ENCODE measurements around the gene MTMR2. TPM values are rescaled to one million over a fixed set of nuclear protein-coding genes. Genes with fewer than 3 reads are reported as not detected.

Gene MTMR2
- polyA plus RNA-seq, 1 experiment, result 43.3 TPM

DNA sequence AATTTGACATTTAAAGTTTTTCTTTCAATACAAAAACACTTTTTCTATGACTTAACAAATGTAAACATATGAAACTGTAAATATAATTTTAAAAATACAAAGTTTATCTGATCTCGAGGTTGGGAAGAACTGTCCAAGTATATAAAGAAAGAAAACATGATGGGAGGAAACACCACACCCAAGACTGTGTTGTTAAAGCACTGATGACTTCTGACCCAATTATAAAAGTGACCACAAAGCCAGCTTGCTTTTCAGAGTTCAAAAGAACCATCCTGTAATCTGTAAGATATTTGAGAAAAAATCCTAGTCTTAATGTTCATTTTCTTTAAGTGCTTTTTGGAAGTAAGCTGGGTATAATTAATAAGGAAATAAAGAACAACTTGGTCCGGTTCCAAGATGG is 118.0 kb downstream of the MTMR2 start:
- ChIA-PET CTCF (no interaction called here), POLR2A (no interaction called here)
- no peaks in the 10 kb centered on the region for H3K27me3 ChIP-seq (ENCODE audit: control insufficient read depth, insufficient read depth, low read length)
- DNase-seq (ENCODE audit: low read depth, low spot score), result no peak
- H3K9me3 ChIP-seq (ENCODE audit: control insufficient read depth, insufficient read depth, low read length), result no peaks in the 10 kb centered on the region
- H3K4me3 ChIP-seq (ENCODE audit: low read depth, low read length), result no peak overlapping the region
- H3K27ac ChIP-seq (ENCODE audit: low read depth, low read length), result no peak overlapping the region
- TF ChIP-seq, protein P1, sequence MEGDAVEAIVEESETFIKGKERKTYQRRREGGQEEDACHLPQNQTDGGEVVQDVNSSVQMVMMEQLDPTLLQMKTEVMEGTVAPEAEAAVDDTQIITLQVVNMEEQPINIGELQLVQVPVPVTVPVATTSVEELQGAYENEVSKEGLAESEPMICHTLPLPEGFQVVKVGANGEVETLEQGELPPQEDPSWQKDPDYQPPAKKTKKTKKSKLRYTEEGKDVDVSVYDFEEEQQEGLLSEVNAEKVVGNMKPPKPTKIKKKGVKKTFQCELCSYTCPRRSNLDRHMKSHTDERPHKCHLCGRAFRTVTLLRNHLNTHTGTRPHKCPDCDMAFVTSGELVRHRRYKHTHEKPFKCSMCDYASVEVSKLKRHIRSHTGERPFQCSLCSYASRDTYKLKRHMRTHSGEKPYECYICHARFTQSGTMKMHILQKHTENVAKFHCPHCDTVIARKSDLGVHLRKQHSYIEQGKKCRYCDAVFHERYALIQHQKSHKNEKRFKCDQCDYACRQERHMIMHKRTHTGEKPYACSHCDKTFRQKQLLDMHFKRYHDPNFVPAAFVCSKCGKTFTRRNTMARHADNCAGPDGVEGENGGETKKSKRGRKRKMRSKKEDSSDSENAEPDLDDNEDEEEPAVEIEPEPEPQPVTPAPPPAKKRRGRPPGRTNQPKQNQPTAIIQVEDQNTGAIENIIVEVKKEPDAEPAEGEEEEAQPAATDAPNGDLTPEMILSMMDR (IDR thresholded peaks at IDR 0.05; ENCODE audit: low read depth, low read length), result no peak

DNA sequence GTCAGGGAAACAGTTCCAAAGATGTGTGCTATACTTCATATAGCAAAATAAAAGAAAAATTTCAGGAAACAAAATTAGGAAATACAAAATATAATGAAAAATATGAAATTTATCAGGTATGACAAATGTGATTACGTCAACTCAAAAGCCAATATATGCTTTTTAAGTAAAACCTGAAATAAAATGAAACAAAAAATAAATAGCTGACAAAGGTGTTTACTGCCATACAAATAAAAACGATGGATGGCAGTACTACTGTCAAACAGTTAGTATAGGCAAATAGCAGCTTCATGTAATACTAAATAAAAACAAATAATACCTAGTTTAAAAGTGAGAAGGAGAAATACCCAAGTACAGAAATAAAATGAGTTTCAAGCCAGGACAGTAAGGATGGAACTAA is 119.9 kb downstream of the MTMR2 start:
- no peaks in the 10 kb centered on the region for H3K9me3 ChIP-seq (ENCODE audit: control insufficient read depth, insufficient read depth, low read length)
- CTCF ChIA-PET, result interaction anchor here (0.9 kb wide), 1 partner anchor 17 kb away, joined by 3 read pairs; no protein-coding TSS in a partner anchor

DNA sequence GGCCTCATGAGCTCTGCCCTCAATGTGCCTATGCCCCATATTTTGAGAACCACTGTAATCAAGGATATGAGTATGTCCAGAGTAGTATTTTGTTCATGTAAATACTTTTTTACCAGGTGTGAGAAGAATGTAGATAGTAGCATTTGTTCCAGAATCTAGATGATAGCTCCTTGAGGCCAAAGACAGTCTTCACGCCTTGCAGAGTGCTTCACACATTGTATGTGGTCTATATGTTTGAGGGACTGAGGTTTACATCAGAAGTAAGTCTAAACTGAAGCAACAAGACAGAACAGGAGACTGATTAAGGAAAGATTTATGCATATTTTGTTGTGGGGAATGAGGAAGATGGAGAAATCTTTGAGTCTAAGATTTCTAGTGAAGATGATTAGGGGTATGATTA is 121.1 kb downstream of the MTMR2 start:
- TF ChIP-seq, protein P1 (IDR thresholded peaks at IDR 0.05; ENCODE audit: low read depth, low read length), result no peak
- H3K27ac ChIP-seq (ENCODE audit: low read depth, low read length), result no peak overlapping the region

More for the DNA sequence above, 119.9 kb downstream of the MTMR2 start:
- POLR2A ChIA-PET, result no interaction called here
- DNase-seq (ENCODE audit: low read depth, low spot score), result no peak
- Histone ChIP-seq H3K4me3 (ENCODE audit: low read depth, low read length) (no peak overlapping the region), H3K27me3 (ENCODE audit: control insufficient read depth, insufficient read depth, low read length) (no peaks in the 10 kb centered on the region), H3K27ac (ENCODE audit: low read depth, low read length) (no peak overlapping the region)
- TF ChIP-seq, protein P1 (IDR thresholded peaks at IDR 0.05; ENCODE audit: low read depth, low read length), result no peak

DNA sequence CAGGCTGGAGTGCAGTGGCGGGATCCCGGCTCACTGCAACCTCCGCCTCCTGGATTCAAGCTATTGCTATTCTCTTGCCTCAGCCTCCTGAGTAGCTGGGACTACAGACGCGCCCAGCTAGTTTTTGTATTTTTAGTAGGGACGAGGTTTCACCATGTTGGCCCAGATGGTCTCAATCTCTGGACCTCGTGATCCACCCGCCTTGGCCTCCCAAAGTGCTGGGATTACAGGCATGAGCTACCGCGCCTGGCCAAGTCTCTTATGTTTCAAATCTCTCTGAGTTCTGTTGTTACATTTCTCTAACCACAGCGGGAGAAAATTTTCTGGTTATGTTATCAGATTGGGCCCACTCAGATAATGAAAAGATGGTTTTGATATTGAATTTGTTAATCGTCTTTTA is 123.5 kb downstream of the MTMR2 start:
- no peak for DNase-seq (ENCODE audit: low read depth, low spot score)
- no peaks in the 10 kb centered on the region for H3K27me3 ChIP-seq (ENCODE audit: control insufficient read depth, insufficient read depth, low read length)
- no peak overlapping the region for H3K27ac ChIP-seq (ENCODE audit: low read depth, low read length)
- H3K4me3 ChIP-seq (ENCODE audit: low read depth, low read length), result no peak overlapping the region
- TF ChIP-seq, protein P1 (IDR thresholded peaks at IDR 0.05; ENCODE audit: low read depth, low read length), result no peak
- ChIA-PET POLR2A (no interaction called here), CTCF (interaction anchor here (0.6 kb wide), 1 partner anchor 268 kb away, joined by 3 read pairs; no protein-coding TSS in a partner anchor)
- no peaks in the 10 kb centered on the region for H3K9me3 ChIP-seq (ENCODE audit: control insufficient read depth, insufficient read depth, low read length)

More for the DNA sequence above, 121.1 kb downstream of the MTMR2 start:
- no peak for DNase-seq (ENCODE audit: low read depth, low spot score)
- Histone ChIP-seq H3K9me3 (ENCODE audit: control insufficient read depth, insufficient read depth, low read length) (no peaks in the 10 kb centered on the region), H3K27me3 (ENCODE audit: control insufficient read depth, insufficient read depth, low read length) (no peaks in the 10 kb centered on the region), H3K4me3 (ENCODE audit: low read depth, low read length) (no peak overlapping the region)
- ChIA-PET CTCF (no interaction called here), POLR2A (no interaction called here)

DNA sequence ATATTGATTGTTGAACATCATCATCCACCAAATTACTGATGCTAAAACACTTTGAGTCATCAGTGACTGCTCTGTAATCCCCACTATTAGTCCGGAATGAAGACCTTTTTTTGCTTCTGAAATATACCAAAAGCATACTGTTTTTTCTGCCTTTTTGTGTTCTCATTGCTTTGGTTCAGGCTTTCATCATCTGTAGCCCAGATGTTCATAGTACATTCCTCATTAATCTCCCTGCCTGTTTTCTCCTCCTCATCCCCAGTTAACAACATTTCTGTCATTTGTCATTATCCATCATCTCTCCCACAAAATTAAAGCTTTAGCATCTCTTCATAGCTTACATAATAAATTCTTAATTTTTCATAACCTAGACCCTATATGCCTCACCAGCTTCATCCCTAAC is 124.4 kb downstream of the MTMR2 start:
- no peak overlapping the region for H3K27ac ChIP-seq (ENCODE audit: low read depth, low read length)
- DNase-seq (ENCODE audit: low read depth, low spot score), result no peak
- no peaks in the 10 kb centered on the region for H3K27me3 ChIP-seq (ENCODE audit: control insufficient read depth, insufficient read depth, low read length)
- POLR2A ChIA-PET, result no interaction called here
- no peak overlapping the region for H3K4me3 ChIP-seq (ENCODE audit: low read depth, low read length)
- H3K9me3 ChIP-seq (ENCODE audit: control insufficient read depth, insufficient read depth, low read length), result no peaks in the 10 kb centered on the region
- CTCF ChIA-PET, result no interaction called here
- TF ChIP-seq, protein P1 (IDR thresholded peaks at IDR 0.05; ENCODE audit: low read depth, low read length), result no peak

Measured in AG04450 (cell line).